ENCODE measurements around the gene TBC1D5.
"Not testable (repeated sequence)": the region's sequence is repeated elsewhere in the genome, so short reads cannot be mapped to it uniquely, and the experiment has no call there.

Gene TBC1D5

DNA sequence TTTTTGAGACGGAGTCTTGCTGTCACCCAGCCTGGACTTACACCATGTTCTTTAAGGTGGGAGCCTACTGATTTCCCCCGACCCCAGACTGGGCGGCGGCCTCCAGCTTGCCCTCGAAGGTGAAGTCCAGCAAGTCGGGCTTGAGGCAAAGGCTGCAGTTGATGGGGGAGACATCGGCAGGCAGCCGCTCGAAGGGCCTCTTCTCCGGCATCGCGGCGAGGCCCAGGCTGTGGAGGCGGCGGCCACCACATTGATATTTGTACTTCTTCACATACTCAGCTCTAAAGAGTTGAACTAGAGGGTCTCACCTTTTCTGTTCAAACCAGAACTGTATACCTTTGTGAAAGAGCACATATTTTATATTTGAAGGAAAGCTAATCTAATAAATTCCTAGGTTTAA, 36.4 kb downstream of the TBC1D5 start:
- not testable (repeated sequence) for DNase-seq

DNA sequence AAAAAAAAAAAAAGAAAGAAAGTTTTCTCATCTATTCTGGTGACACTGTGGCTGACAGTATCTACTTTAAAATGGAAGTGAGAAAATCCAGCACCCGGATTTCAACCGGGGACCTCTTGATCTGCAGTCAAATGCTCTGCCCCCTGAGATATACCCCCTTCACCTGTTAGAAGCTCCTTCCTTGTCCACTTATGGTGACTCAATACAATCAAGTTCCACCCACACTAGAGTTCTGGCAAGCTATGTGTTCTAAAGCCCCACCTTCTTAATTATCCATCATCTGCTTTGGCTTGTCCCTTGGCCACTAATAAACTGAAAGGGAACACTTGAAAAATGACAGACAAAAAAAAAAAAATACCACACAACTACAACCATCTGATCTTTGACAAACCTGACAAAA, 42.6 kb downstream of the TBC1D5 start:
- DNase-seq: not testable (repeated sequence)

DNA sequence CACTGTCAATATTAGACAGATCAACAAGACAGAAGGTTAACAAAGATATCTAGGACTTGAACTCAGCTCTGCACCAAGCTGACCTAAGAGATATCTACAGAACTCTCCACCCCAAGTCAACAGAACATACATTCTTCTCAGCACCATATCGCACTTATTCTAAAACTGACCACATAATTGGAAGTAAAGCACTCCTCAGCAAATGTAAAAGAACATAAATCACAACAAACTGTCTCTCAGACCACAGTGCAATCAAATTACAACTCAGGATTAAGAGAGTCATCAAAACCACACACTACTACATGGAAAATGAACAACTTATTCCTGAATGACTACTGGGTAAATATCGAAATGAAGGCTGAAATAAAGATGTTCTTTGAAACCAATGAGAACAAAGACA, 46.8 kb downstream of the TBC1D5 start:
- DNase-seq: not testable (repeated sequence)

DNA sequence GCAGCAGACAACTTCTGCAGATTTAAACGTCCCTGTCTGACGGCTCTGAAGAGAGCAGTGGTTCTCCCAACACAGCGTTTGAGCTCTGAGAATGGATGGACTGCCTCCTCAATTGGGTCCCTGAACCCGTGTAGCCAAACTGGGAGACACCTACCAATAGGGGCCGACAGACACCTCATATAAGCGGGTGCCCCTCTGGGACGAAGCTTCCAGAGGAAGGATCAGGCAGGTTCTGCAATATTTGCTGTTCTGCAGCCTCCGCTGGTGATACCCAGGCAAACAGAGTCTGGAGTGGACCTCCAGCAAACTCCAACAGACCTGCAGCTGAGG, 48.8 kb downstream of the TBC1D5 start:
- DNase-seq: not testable (repeated sequence)

DNA sequence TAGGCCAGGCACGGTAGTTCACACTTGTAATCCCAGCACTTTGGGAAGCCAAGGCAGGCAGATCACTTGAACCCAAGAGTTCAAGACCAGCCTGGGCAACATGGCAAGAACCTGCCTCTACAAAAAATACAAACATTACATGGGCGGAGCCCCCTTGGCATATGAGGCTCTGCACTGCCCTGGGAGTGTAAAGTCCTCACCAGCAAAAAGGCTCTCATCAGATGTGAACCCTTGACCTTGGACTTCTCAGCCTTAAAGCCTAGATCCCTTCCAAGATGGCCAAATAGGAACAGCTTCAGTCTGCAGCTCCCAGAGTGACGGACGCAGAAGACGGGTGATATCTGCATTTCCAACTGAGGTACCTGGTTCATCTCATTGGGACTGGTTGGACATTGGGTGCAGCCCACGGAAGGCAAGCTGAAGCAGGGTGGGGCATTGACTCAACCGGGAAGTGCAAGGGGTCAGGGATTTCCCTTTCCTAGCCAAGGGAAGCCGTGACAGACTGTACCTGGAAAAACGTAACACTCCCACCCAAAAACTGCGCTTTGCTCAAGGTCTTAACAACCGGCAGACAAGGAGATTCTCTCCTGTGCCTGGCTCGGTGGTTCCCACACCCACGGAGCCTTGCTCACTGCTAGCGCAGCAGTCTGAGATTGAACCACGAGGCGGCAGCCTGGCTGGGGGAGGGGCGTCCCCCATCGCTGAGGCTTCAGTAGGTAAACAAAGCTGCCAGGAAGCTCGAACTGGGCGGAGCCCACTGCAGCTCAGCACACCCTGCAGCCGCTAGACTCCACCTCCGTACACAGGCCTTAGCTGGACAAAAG, 49.4 kb downstream of the TBC1D5 start:
- DNase-seq: not testable (repeated sequence)

DNA sequence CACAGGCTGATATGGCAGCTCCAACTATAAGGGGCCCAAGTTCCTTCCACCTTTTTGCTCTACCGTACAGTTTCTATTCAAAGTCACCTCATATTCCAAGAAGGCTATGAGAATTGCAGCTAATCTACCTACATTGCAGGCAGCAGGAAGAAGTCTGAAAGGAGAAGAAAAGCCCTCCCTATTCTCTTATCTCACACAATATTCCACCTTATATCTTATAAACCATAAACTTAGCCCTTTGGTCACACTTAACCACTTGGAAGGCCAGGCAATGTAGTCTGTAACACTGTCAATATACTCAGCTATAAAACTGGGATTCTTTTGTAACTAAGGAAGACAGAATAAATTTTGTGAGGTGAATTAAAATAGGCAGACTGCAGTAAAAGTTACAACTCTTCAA, 54.9 kb downstream of the TBC1D5 start:
- DNase-seq: no peak

DNA sequence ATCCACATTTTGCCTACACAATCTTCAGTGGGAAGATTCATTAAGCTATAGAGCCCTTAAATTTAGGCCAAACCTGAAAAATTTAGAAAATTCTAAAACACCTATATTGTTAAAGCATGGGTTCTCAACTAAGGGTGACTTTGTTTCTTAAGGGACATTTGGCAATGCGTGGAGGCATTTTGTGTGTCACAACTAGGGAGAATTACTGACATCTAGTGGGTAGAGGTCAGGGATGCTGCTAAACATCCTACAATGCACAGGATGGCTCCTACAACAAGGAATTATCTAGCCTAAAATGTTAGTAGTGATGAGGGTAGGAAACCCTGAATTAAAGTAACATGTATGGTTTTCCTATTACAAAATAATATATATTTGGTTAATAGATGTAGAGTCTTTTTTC, 55.8 kb downstream of the TBC1D5 start:
- peak; percentile 39 for DNase-seq

DNA sequence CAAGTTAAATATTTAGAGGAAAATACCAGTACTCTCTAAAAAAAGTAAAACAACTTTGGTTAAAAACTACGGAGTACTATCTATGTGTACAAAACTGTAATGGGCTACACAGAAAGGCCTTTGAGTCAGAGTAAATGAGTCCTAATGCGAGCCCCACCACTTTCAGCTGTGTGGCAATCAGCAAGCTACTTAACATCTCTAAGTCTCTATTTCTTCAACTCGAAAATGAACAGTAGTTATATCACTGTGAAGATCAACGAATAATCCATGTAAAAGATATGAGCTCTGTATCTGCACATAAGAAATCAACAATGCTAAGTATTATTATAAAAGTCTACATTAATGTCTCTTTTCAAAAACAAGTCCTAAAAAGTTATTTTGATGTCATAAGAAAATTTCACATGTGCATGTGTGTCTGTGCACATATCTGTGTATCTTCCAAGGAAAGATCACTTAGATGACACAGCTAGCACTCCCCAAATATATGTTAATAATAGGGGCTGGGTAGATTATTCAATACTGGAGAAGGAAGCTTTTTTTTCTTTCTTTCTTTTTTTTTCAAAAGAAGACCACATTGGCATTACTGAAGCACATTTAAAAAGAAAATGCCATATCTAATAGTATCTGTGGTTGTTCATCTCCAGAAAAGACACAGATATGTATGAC, 58.8 kb downstream of the TBC1D5 start:
- no peak for DNase-seq

DNA sequence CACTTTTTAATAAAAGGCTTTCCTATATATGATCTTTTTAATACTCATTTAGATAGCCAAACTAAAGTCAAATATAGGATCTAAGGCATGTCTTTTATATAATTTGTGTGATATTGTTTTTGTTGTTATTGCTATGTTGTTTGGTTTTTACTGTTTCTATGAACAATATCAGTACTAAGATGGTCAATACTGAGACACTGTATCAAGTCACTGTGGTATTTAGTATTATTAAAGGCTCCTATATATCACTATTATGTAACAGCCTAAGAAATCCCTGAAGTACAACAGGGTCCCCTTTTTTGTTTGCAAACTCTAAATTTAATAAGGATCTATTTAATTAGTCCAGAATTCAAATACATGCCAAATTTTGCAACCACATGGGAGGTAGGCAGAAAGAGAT, 61.9 kb downstream of the TBC1D5 start:
- no peak for DNase-seq

DNA sequence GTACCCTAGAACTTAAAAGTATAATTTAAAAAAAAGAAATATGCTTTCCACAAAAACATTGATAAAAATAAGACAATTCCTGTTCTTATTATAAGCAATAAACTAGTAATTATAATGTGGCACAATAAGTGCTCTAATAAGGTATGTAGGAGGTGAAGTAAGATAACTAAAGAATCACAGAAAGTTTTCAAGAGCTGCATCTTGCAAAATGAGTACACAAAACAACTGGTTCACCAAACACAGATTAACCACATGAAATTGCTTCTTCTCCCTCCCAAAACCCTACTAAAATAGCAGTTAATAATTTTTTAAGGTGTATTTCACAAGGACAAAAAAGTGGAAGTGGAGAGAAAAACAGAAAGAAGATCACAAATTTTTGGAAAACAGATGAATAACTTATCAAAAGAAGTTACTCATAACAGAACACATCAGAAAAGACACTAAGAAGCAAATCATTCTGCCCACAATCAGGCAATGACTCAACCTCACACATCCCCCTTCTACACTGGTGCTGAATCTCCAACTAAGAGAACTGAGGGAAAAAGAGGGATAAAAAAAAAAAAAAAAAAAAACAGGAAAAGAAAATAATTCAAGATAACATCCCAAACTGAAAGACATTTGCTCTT, 64.2 kb downstream of the TBC1D5 start:
- DNase-seq: no peak

DNA sequence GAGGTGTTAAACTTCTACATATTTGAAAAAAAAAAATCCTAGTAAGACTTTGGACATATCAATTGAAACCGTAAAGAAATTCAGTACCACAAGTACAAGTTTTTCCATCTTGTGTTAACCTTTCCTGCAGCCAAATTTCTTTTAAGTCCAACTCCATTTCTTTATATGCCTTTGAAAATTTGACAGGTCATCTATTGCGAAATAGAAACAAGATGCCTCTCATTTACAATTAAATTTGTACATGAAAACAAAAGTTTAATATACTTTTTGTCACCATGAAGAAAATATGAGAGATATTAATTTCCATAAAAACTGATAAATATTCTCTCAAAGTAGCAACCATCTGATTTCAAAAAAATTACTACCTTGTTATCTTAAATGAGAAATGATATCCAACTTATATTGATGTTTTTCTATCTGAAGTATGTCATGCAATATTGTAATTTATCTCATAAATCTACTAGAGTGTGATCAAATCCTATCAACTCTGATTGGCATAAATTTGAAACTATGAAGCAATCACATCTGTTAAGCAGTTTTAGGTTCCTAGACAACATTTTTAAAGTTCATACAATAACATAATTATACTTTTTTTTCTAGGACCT, 68.2 kb downstream of the TBC1D5 start:
- DNase-seq: no peak

DNA sequence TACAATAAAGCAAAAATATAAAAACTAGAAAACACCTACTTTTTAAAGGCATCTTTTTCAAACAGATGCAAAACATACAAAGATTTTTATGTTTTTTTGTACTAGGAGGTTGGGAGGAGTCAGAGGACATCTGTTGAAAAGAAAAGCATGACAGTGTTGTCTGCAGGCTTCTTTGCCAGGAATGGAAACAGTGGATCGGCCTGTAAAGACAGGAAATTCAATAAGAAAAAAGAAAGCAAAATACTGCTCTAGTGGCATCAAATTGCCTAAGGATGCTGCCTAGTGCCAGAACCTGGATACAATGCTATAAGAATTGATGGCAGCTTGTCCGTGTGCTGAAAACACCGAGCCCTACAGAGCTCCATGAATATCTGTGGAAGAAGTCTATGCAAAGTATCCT, 69.9 kb downstream of the TBC1D5 start:
- no peak for DNase-seq

DNA sequence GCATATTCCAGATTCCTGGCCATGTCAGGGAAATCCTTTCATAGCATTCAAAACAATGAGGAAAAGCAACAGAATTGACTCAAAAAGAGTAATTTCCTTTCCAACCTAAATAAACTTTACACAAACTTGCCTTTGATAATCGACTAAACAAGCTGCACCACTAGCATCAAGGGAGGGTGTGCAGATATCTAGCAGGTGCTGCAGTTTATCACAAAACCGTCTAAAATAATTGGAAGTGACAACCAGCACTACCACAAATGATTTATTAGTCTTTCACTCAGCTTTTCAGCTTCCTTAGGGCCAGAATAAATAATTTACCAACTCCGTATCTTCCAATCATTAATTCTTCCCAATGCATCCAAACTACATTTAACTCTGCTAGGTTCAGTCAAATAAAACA, 71.7 kb downstream of the TBC1D5 start:
- DNase-seq: no peak

DNA sequence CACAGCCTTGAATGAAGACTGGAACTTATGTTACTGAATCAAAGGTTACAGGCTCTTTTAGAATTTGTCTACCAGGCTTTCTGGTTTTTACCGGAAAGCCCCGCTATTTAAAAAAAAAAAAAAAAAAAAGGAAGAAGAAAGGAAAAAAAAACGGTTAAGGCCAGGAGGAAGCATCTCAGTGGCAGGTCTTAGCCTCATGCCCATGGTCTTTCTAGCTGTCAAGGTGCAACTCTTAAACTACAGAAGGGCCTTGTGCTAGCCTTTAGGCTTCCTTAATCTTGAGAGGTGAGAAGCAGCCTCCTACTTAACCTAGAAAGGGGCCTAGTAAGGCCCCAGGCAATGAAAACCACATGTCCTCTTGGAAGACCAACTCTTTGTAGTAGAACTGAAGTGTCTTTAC, 77.5 kb downstream of the TBC1D5 start:
- no peak for DNase-seq

DNA sequence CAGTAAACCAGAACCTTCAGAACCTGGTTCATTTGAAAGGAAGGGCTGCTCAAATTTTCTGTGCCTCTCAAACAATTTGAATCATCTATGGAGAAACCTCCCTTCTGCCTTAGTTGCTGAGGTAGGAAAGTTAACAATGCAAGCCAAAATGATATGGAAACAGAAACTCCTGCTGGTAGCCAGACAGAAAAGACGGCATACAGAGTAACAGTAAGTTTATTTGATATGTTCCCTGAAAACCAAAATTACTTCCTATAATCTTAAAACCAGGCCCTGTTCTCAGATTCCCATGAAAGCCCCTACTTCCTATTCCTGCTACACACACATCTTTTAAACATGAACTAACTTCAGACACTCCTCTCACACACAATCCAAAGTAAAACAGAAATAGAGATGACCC, 86.2 kb downstream of the TBC1D5 start:
- DNase-seq: no peak

DNA sequence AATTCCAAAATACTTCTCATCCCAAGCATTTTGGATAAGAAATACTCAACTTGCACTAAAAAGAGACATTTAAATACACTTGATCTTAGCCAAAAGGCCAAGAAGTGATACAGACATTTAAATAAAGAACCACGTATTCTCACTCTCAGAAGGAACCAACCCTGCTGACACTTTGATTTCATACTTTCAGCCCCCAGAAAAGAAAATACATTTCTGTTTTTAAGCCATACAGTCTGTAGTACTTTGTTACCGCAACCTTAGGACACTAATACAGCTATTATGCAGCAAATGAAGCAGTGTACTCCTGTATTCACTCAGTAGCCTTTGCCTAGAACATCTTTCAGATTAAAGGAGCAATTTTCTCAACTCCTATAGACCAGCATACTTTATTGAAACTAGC, 86.7 kb downstream of the TBC1D5 start:
- DNase-seq: no peak

DNA sequence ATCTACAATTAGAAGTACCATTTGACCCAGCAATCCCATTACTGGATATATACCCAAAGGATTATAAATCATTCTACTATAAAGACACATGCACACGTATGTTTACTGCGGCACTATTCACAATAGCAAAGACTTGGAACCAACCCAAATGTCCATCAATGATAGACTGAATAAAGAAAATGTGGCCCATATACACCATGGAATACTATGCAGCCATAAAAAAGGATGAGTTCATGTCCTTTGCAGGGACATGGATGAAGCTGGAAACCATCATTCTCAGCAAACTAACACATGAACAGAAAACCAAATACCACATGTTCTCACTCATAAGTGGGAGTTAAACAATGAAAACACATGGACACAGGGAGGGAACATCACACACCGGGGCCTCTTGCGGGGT, 92.7 kb downstream of the TBC1D5 start:
- DNase-seq: not testable (repeated sequence)

DNA sequence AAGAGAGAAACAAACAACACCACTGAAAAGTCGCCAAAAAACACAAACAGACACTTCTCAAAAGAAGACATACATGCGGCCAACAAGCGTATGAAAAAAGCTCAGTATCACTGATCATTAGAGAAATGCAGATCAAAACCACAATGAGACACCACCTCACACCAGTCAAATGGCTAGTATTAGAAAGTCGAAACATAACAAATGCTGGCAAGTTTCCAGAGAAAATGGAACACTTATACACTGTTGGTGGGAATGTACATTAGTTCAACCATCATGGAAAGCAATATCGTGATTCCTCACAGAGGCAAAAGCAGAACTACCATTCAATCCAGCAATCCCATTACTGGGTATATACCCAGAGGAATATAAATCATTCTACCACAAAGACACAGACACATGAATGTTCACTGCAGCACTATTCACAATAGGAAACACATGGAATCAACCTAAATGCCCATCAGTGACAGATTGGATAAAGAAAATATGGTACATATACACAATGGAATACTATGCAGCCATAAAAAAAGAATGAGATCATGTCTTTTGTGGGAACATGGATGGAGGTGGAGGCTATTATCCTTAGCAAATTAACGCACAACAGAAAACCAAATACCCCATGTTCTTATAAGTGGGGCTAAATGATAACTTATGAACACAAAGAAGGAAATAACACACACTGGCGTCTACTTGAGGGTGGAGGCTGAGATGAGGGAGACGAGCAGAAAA, 93.6 kb downstream of the TBC1D5 start:
- DNase-seq: not testable (repeated sequence)

DNA sequence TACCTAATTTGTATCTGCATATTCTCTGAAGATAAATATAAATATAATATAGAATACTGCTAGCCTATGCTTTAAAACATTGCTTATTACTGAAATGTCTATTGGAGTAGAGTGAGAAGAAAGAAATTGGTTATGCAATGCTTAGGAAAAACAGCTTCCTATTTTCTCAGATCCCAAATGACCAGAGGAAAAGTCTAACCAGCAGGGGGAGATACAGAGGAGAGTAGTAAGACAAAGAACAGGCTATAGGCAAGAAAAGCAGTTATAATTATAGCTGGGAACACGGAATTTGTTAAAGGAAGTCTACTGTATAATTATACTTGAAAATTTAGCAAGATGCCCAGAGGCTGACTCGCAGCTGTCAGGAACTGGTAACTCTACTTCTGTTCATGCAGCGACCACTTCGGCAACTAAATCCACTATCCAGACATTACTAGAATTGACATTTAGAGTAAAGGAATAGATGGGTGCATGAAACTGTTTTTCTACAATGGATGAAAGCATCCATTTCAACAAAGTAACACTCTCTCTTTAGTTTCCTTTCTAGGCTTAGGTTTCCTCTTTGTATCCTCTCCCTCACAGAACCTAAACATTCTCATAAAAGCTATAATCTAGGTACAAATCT, 97.2 kb downstream of the TBC1D5 start:
- peak; percentile 30 for DNase-seq

DNA sequence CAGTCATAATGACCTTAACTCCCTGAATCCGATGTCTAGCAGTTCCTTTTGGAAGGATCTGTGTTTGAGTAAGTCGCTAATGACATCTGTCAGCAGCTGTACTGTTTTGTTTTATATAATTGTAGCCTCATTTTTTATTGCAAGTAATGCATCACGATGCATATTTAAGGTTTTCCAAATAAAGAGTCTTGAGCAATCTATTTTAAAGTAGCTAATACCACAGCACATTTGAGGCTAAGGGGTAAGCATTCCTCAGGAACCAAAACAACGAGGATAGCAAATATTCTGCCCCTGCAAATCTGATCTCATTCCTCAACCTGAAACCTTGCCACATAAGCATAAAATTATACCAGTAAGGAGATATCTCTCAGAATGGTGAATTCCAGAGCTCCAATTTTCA, 98.7 kb downstream of the TBC1D5 start:
- DNase-seq: no peak

DNA sequence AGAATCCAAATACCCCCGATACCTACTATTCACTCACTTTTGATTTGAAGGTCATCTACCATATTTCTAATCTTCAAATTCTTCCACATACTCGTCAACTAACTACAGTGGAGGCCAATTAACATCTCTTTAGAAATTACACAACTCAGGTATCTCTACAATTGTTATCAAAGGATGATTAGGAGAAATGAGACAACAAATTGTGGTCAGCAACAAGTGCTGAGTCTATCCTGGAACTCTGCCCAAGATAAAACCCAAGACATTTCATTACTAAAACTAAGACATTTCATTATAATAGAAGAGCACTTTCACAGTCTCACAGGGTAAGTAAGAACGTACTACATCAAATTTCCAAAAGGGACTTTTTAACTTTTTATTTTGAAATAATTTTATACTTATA, 100.0 kb downstream of the TBC1D5 start:
- DNase-seq: no peak

DNA sequence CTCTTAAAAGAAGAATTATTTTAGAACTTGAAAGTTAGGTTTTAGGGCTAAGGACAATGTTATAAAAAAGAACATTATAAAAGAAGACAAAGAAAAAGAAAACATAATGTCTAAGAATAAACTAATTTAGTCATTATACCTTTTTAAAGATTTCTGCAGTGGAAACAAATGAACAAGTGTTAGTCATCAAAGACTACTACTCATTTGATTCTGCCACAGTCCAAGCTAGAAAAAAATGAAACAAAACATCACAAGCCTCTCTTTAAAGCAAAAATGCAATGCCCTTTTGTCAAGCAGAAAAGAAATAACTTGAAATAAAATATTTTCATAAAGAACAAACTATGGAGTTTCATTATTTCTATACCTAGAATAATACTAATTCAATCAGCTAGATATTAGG, 102.0 kb downstream of the TBC1D5 start:
- DNase-seq: no peak

DNA sequence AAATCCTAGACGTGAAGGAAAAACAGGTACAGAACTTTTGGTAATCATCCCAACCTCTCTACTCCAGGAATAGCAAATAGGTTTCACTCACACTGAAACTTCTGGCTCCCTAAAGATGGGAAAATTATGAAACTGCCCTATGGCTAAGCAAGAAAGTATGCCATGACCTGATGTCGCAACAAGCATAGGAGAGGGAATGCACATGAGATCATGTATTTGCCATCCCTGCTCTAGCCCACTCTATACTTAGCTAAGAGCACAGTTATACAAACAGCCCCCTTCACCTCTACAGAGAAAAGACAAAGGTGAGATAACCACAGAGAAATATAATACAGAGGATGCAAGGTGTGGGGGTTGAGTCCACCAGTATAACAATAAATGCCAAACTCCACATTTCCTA, 102.7 kb downstream of the TBC1D5 start:
- DNase-seq: no peak

All from GDM1 (cell line).